ENCODE data around the gene SRBD1.
A peak's percentile ranks its signal among the peaks of the same experiment; 100 is the strongest.

Gene SRBD1

GRCh38 chr2:45506756-45507155, 104.3 kb downstream of the SRBD1 start:
- H3K4me3 ChIP-seq (ENCODE audit: low read depth, low read length) = no peak overlapping the region
- no peak for DNase-seq (ENCODE audit: low read depth)
- no peak for TF ChIP-seq CTCF (IDR thresholded peaks at IDR 0.05; ENCODE audit: low read depth, low read length, missing control alignments)

GRCh38 chr2:45505138-45505537, 105.9 kb downstream of the SRBD1 start:
- H3K4me3 ChIP-seq (ENCODE audit: low read depth, low read length) = no peak overlapping the region
- no peak for DNase-seq (ENCODE audit: low read depth)
- TF ChIP-seq CTCF (IDR thresholded peaks at IDR 0.05; ENCODE audit: low read depth, low read length, missing control alignments) = no peak

GRCh38 chr2:45498661-45499550, 112.2 kb downstream of the SRBD1 start:
- no peak for TF ChIP-seq CTCF (IDR thresholded peaks at IDR 0.05; ENCODE audit: low read depth, low read length, missing control alignments)
- DNase-seq (ENCODE audit: low read depth) = no peak
- H3K4me3 ChIP-seq (ENCODE audit: low read depth, low read length) = no peak overlapping the region

GRCh38 chr2:45497355-45497754, 113.7 kb downstream of the SRBD1 start:
- DNase-seq (ENCODE audit: low read depth) = peak; percentile 42
- no peak overlapping the region for H3K4me3 ChIP-seq (ENCODE audit: low read depth, low read length)
- TF ChIP-seq CTCF (IDR thresholded peaks at IDR 0.05; ENCODE audit: low read depth, low read length, missing control alignments) = no peak

GRCh38 chr2:45496869-45497268, 114.2 kb downstream of the SRBD1 start:
- DNase-seq (ENCODE audit: low read depth) = no peak
- no peak for TF ChIP-seq CTCF (IDR thresholded peaks at IDR 0.05; ENCODE audit: low read depth, low read length, missing control alignments)
- no peak overlapping the region for H3K4me3 ChIP-seq (ENCODE audit: low read depth, low read length)

GRCh38 chr2:45494978-45495293, 116.1 kb downstream of the SRBD1 start:
- no peak overlapping the region for H3K4me3 ChIP-seq (ENCODE audit: low read depth, low read length)
- TF ChIP-seq CTCF (IDR thresholded peaks at IDR 0.05; ENCODE audit: low read depth, low read length, missing control alignments) = no peak
- DNase-seq (ENCODE audit: low read depth) = no peak

Data from GM12864 (cell line).